ENCODE results near the gene TRAPPC6A. TPM values are rescaled to one million over a fixed set of nuclear protein-coding genes. Genes with fewer than 3 reads are reported as not detected.
A peak's percentile ranks its signal among the peaks of the same experiment; 100 is the strongest.

TRAPPC6A gene
- total and polyA plus RNA-seq, 3 donors from 2014 or later = 37.0 to 42.8 (median 38.7) TPM

DNA sequence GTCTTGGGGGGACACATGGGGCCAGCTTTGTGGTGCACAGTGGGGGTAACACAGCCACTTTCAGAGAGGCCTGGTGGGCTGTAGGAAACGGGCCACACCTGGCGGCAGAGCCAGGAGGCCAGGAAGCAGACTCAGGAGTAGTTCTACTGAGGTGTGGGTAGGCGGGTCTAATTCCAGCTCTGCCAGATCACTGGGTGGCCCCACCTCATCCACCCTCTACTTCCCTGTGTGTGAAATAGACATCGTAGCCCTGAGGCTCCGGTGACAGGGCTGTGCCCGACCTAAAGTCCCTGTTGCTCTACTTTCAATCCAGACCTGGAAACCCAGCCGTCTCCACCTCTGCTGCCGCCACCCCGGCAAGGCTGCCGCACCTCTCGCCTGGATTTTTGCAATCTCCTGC lies 21.3 kb downstream of the TRAPPC6A start:
- H3K27me3 ChIP-seq = no peaks in the 10 kb centered on the region
- H3K27ac ChIP-seq = no peak overlapping the region
- 84 to 85% methylated on average over 11 of the region's 11 CpGs for WGBS, 2 donors
- H3K36me3 ChIP-seq (ENCODE audit: low read depth, missing control alignments) = no peaks in the 10 kb centered on the region
- peaks cover 16% of the 10 kb centered on the region for H3K4me1 ChIP-seq
- TF ChIP-seq POLR2A (IDR thresholded peaks at IDR 0.05) = no peak
- no peak for TF ChIP-seq CTCF (IDR thresholded peaks at IDR 0.05)
- no peak overlapping the region for H3K4me3 ChIP-seq
- intact Hi-C loops (cut with DNase I; ENCODE audit: low total_unique reads) = no loop called here
- H3K9me3 ChIP-seq = no peaks in the 10 kb centered on the region
- DNase-seq = no peak

GRCh38 chr19:45156011-45156630 lies 21.9 kb downstream of the TRAPPC6A start:
- H3K4me3 ChIP-seq = no peak overlapping the region
- no peak for DNase-seq
- H3K36me3 ChIP-seq (ENCODE audit: low read depth, missing control alignments) = no peaks in the 10 kb centered on the region
- no peaks in the 10 kb centered on the region for H3K9me3 ChIP-seq
- H3K4me1 ChIP-seq = peaks cover 16% of the 10 kb centered on the region
- no peaks in the 10 kb centered on the region for H3K27me3 ChIP-seq
- no peak overlapping the region for H3K27ac ChIP-seq
- WGBS, 2 donors = 81% methylated on average over 11 of the region's 11 CpGs; no CpG with 5 or more reads in 1 of the 2 donors
- TF ChIP-seq CTCF (IDR thresholded peaks at IDR 0.05) (no peak), POLR2A (IDR thresholded peaks at IDR 0.05) (no peak)
- intact Hi-C loops (cut with DNase I; ENCODE audit: low total_unique reads) = no loop called here

- H3K27me3 ChIP-seq = no peaks in the 10 kb centered on the region
- DNase-seq = peak; percentile 62
- peak overlapping the region in 1 of 2 donors; percentile 50 for H3K27ac ChIP-seq
- peak overlapping the region in 1 of 2 donors; percentile 42 for H3K4me3 ChIP-seq
- 20 to 33% methylated on average over 8 to 19 of the region's 19 CpGs for WGBS, 2 donors
- TF ChIP-seq POLR2A (IDR thresholded peaks at IDR 0.05) (no peak), CTCF (IDR thresholded peaks at IDR 0.05) (peak in 1 of 3 experiments; percentile 15)
- intact Hi-C loops (cut with DNase I; ENCODE audit: low total_unique reads) = no loop called here
- H3K36me3 ChIP-seq (ENCODE audit: low read depth, missing control alignments) = no peaks in the 10 kb centered on the region
- no peaks in the 10 kb centered on the region for H3K9me3 ChIP-seq
- H3K4me1 ChIP-seq = peaks cover 16% of the 10 kb centered on the region
Measured at GRCh38 chr19:45154064-45154827, 23.8 kb downstream of the TRAPPC6A start.

DNA sequence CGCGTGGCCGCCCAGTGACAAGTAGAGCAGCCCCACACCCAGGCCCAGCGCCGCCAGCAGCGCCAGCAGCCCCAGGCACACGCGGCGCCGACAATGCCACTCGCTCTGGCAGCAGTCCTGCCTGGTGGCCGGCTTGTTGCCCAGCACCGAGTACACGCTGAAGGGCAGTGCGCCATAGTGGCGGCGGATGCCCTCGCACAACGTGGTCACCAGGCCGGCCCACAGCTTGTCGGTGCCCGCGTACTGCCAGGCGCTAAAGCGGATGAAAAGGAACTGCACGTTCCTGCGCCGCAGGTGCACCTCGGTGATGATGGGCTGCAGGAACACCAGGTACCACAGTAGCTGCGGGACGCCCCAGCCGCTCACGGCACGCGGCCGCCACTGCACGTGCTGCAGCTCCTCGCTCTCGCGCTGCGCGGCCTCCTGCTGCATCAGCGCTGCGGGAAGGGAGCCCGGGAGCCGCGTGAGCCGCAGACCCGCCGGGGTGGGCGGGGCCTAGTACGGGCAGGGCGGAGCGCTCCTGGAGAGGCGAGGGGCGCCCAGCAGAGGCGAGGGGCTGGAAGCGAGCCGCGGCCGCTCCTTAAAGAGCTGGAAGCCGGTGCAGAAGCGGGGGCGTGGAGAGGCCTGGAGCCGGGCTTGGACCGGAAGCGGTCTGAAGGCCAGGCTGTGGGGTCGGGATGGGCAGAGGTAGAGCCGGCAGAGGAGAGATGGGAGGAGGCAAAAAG lies 24.5 kb downstream of the TRAPPC6A start:
- 1% methylated on average over 34 to 53 of the region's 69 CpGs for WGBS, 2 donors
- intact Hi-C loops (cut with DNase I; ENCODE audit: low total_unique reads) = no loop called here
- TF ChIP-seq CTCF (IDR thresholded peaks at IDR 0.05) (no peak), POLR2A (IDR thresholded peaks at IDR 0.05) (no peak)
- Histone ChIP-seq H3K9me3 (no peaks in the 10 kb centered on the region), H3K27me3 (no peaks in the 10 kb centered on the region), H3K27ac (peak overlapping the region in 1 of 2 donors; percentile 50), H3K36me3 (ENCODE audit: low read depth, missing control alignments) (no peaks in the 10 kb centered on the region), H3K4me3 (peak overlapping the region in 1 of 2 donors; percentile 42), H3K4me1 (peaks cover 16% of the 10 kb centered on the region)
- DNase-seq = peak; percentile 69
